GM18951 (cell line): ENCODE data around the gene DDX46.
A peak's percentile ranks its signal among the peaks of the same experiment; 100 is the strongest.
"Not testable (repeated sequence)": the region's sequence is repeated elsewhere in the genome, so short reads cannot be mapped to it uniquely, and the experiment has no call there.

Source experiments
- POLR2A ChIP-seq: IDR thresholded peaks from 4 replicates; pipeline ENCODE4 v1.6.1; 2011; ENCODE audit warnings: mild to moderate bottlenecking; ENCODE audit not compliant: insufficient read length, insufficient read depth; ENCODE audit errors: extremely low read depth
- in situ Hi-C: fragments of 300-500 bp; cut with MboI; formaldehyde crosslinking; loops from one replicate; pipeline ENCODE4 v1.12.0; 2022; ENCODE audit warnings: low sequenced_read_pairs, mixed read lengths, inconsistent platforms; ENCODE audit not compliant: unreplicated experiment

The DDX46 gene, protein sequence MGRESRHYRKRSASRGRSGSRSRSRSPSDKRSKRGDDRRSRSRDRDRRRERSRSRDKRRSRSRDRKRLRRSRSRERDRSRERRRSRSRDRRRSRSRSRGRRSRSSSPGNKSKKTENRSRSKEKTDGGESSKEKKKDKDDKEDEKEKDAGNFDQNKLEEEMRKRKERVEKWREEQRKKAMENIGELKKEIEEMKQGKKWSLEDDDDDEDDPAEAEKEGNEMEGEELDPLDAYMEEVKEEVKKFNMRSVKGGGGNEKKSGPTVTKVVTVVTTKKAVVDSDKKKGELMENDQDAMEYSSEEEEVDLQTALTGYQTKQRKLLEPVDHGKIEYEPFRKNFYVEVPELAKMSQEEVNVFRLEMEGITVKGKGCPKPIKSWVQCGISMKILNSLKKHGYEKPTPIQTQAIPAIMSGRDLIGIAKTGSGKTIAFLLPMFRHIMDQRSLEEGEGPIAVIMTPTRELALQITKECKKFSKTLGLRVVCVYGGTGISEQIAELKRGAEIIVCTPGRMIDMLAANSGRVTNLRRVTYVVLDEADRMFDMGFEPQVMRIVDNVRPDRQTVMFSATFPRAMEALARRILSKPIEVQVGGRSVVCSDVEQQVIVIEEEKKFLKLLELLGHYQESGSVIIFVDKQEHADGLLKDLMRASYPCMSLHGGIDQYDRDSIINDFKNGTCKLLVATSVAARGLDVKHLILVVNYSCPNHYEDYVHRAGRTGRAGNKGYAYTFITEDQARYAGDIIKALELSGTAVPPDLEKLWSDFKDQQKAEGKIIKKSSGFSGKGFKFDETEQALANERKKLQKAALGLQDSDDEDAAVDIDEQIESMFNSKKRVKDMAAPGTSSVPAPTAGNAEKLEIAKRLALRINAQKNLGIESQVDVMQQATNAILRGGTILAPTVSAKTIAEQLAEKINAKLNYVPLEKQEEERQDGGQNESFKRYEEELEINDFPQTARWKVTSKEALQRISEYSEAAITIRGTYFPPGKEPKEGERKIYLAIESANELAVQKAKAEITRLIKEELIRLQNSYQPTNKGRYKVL

DNA sequence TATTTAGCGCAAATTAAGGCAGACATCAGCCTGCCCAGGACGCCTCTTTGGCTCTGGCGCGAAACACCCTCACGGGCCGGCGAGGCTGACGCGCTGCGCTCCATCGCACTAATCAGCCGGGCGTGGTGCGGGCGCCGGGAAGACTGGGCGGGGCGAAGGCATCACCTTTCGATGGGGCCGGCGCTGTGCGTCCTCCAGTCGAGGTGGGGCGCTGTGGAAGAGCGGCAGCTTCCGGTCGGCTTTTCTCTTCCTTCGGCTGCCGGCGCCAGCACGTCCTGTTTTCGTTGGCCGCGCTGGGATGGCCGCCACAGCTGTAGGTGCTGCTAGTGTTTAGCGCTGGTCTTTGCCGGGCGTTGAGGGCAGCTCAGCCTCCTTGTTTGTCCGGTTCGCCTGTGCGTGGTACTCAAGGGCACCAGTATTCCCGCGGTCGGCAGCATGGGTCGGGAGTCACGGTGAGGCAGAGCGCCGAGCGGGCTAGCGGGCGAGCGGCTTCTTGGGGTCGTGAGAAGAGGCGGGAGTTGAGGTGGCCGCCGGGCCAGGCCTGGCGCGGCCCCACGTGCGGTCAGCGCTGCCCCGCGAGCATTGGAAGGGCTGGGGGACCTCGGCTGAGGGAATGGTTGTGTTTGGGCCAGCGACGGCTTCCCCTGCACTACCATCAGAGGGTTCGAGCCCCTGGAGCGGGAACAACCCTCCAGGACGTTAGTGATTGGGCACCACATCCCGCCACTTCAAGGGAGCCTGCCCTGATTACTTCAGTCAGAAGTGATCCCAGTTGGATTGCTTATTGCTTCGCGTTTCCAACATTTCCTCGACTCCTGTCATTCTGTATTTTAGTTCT, at the start of gene DDX46:
Gene DDX46 (plus strand): TSS at position 276 of the 838 bp plus-strand sequence. CDS start 160 bp downstream, at position 436.
- in situ Hi-C loops: no loop called here
- peak; percentile 91 for TF ChIP-seq POLR2A

DNA sequence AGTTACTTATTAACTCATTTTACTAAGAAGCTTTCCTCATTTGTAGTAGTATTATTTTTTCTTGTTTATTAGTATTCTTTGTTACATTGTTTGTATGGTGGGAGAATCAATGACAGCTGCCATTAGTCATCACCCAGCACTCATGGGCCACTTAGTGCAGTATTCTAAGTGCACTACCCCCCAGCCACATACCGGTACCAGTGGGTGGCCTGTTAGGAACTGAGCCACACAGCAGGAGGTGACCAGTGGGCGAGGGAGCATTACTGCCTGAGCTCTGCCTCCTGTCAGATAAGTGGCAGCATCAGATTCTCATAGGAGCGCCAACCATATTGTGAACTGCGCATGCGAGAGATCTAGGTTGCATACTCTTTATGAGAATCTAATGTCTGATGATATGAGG, 44.5 kb upstream of the DDX46 start:
- in situ Hi-C loops: no loop called here
- no peak for TF ChIP-seq POLR2A

DNA sequence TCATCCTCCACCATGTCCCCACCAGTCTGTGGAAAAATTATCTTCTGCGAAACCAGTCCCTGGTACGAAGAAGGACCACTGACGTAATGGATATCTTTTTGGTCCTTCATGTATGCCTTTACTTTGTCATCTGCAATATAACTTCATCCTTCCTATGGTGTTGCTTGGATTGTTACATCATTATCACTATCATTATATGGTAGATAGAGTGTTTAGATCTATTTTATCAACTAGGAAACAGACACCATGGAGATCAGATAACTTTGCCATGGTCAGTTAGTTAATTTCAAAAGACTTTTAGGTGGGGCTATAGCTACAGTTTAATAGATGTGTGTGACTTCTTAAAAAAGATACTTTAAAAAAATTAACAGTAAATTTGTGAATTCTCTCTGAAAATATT, 44.0 kb upstream of the DDX46 start:
- in situ Hi-C loops: no loop called here
- TF ChIP-seq POLR2A: no peak

DNA sequence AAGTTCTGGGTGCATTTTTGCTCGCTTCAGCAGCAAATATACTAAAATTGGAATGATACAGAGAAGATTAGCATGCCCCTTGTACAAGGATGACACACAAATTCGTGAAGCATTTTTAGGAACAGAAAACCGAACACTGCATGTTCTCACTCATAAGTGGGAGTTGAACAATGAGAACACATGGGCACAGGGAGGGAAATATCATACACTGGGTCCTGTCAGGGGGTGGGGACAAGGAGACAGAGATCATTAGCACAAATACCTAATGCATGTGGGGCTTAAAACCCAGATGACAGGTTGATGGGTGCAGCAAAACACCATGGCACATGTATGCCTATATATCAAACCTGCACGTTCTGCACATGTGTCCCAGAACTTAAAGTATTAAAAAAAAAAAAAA, 43.1 kb upstream of the DDX46 start:
- in situ Hi-C loops: not testable (repeated sequence)

DNA sequence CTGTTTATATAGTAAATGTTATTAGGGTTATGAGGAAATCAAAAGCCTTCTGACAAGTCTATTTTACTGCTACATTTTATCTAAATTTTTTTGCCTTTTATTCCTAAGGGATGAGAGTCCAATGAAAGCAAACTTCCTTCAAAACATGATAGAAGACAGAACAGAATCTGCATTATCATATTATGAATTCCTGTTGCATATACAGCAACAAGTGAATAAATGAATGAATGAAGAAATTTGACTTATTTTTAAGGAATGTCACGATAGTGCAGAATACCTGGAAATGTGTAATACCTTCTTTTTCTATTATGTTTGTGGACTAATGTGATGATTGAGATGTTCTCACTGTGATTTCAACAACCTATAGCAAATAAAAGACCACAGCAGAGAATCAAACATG, 33.7 kb upstream of the DDX46 start:
- TF ChIP-seq POLR2A: no peak
- in situ Hi-C loops: no loop called here

DNA sequence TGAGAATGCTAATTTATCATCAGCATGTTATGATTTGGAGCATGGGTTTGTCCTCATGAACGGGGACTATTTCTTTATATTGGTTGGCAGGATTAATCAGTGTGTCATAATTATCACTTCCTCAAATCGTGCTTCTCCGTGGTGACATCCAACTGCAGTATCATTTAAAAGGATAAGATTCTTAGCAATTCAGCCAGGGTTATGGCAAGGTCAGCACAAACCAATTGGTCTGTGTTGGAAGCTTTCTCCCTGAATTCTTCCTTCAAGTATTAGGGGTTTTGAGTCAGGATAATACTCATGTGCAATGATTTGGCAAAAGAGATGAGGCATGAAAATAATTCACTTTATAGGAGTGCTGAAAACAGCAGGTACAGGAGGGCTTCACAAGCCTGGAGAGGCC, 25.8 kb upstream of the DDX46 start:
- in situ Hi-C loops: no loop called here
- no peak for TF ChIP-seq POLR2A

DNA sequence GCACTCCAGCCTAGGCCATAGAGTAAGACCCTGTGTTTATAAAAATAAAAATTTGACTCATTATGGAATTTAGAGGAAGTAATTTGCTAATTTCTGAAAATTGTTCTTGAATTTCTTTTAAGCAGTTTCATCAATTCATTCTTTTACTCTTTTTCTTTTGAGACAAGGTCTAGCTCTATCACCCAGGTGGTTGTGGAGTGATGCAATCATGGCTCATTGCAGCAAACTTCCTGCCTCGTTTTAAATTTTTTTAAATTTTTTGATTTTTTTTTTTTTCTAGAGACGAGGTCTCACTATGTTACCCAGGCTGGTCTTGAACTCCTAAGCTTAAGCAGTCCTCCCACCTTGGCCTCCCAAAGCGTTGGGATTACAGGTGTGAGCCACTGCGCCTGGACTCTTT, 23.3 kb upstream of the DDX46 start:
- in situ Hi-C loops: no loop called here
- TF ChIP-seq POLR2A: no peak

DNA sequence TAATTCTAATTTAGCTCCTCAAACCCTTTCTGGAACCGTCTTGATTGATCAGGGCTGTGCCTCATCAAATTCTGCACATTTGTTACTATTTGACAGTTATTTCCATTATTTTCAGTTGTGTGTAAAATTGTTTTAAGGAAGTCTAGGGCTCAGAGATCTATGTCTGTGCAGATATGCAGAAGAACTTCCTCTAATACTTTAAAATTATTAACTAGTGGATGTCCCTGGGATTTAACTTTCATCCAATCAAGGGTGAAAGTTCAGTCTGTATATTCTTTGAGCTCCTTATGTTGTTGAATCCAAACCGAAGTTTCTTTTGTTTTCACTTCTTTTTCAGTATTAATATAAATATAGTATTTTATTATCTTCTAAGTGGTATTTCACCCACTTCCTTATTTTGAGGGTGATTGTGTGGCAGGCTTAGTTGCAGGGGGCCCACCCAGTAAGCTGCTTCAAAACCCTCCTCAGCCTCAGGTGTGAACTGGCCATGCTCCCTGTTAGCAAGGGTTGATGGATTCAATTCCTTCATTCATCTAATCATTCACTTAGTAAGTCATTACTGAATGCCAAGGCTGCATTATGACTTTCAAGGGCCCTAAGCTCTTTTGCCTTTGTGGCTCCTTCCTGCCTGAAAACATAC, 22.3 kb upstream of the DDX46 start:
- TF ChIP-seq POLR2A: no peak
- in situ Hi-C loops: no loop called here

DNA sequence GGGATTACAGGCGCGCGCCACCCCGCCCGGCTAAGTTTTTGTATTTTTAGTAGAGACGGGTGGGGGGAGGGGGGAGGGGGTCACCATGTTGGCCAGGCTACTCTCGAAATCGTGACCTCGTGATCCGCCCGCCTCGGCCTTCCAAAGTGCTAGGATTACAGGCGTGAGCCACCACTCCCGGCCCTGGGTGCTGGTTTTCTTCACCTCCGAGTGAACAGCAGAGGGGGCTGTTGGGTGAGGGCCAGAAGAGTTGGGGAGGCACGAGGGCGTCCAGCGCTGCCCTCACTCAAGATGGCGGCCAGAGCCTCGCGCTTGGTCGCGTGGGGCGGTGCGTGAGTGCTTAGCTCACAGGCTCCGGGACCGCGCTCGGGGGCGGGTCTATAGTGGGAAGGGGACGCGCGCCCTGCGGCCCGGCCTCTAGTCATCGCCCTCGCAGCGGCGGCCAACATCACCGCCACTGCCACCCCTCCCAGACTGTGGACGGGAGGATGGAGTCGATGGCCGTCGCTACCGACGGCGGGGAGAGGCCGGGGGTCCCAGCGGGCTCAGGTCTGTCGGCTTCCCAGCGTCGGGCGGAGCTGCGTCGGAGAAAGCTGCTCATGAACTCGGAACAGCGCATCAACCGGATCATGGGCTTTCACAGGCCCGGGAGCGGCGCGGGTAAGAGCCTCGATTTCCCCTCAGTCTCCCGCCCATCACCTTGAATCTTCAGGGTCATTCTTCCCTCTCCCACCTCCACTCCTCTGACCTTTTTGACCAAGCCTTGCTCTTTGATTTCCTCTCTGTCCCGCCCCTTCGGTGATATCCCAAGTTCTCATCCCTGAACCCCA, 20.2 kb upstream of the DDX46 start, which contains the start of gene CAMLG:
Gene CAMLG (plus strand): TSS at position 416 of the 830 bp plus-strand sequence. CDS start 73 bp downstream, at position 489.
- in situ Hi-C loops: no loop called here
- TF ChIP-seq POLR2A: peak; percentile 86

DNA sequence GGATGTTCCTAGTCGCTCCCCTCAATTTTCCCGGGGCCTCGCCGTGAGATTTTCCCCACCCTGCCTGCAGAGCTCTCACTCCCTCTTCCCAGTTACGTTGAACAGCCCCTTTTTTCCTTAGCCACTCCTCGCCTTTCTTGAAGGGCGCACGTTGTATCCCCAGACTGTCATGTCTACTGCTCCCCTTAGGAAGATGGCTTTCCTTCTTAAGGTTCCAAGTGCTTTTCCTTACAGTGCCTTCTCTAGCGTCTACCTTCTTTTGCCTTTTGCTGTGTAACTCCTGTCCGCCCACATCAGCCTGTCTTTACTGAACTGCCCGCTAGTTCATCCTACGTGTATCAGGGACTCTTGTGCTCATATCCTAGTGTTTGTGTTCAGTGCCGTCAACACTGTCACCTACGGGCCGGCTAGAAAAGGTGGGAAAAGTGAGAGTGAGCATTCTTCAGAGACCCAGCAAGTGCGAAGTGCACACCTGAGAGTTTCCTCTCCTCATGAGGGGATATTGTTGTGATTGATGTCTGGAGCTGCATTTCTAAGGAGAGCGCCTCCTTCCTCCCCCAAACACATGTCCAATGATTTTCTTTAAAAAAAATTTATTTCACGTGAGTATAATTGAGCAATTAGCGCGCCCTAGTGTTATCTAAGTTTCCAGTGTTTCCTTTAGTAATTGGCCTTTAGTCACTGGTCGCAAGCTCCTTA, 19.5 kb upstream of the DDX46 start:
- no peak for TF ChIP-seq POLR2A
- in situ Hi-C loops: no loop called here

DNA sequence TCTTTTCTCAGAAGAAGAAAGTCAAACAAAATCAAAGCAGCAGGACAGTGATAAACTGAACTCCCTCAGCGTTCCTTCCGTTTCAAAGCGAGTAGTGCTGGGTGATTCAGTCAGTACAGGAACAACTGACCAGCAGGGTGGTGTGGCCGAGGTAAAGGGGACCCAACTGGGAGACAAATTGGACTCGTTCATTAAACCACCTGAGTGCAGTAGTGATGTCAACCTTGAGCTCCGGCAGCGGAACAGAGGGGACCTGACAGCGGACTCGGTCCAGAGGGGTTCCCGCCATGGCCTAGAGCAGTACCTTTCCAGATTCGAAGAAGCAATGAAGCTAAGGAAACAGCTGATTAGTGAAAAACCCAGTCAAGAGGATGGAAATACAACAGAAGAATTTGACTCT, 17.5 kb upstream of the DDX46 start:
- TF ChIP-seq POLR2A: no peak
- in situ Hi-C loops: no loop called here
